K562 (cell line): ENCODE measurements around the gene SEC11A. TPM values are rescaled to one million over a fixed set of nuclear protein-coding genes. Genes with fewer than 3 reads are reported as not detected.
A peak's percentile ranks its signal among the peaks of the same experiment; 100 is the strongest.

Experiments
- ASH1L ChIP-seq: fragments of 450-650 bp; IDR thresholded peaks from 2 replicates; pipeline ENCODE4 v1.6.1; 2018; ENCODE audit warnings: borderline replicate concordance, mild to moderate bottlenecking, low read depth; ENCODE audit not compliant: partially characterized antibody
- CBX5 ChIP-seq: IDR thresholded peaks from 2 replicates; pipeline ENCODE4 v1.6.1; 2014; ENCODE audit warnings: low read depth, borderline replicate concordance
- ELF2 ChIP-seq: fragments of 250-450 bp; sonication (Bioruptor Pico); IDR thresholded peaks from 2 replicates; pipeline ENCODE4 v1.5.0; 2021; ENCODE audit warnings: mild to moderate bottlenecking
- JUN ChIP-seq, 2 experiments: sonication (generic) in 1 of 2; formaldehyde crosslinking in 1 of 2; IDR thresholded peaks; 2 replicates each; pipeline versions ENCODE4 v1.6.1 to v1.8.0; 2012 to 2022; ENCODE audit warnings: borderline replicate concordance in 2 of 2, mild to moderate bottlenecking in 2 of 2, improper control_type of control experiment in 1 of 2, low read depth in 1 of 2, low read length in 1 of 2, missing genetic modification reagents in 1 of 2
- KLF16 ChIP-seq: IDR thresholded peaks from 2 replicates; pipeline ENCODE4 v1.6.1; 2016; ENCODE audit warnings: antibody characterized with exemption
- PCBP1 ChIP-seq: fragments of 200-400 bp; formaldehyde crosslinking; IDR thresholded peaks from 2 replicates; pipeline ENCODE4 v1.6.1; 2018; ENCODE audit warnings: mild to moderate bottlenecking, low read depth, low read length; ENCODE audit not compliant: poor library complexity, severe bottlenecking
- SAP30 ChIP-seq: fragments of 200-600 bp; sonication (generic); IDR thresholded peaks from 2 replicates; pipeline ENCODE4 v1.6.1; 2012; ENCODE audit warnings: borderline replicate concordance, low read depth, mild to moderate bottlenecking, moderate library complexity, low read length, control low read depth, inconsistent platforms; ENCODE audit not compliant: insufficient read depth, poor library complexity, severe bottlenecking
- SIRT6 ChIP-seq: IDR thresholded peaks from one replicate; pipeline ENCODE4 v1.6.1; 2012; ENCODE audit warnings: low read depth, mild to moderate bottlenecking, control low read depth, inconsistent platforms, low read length, moderate library complexity
- SMAD1 ChIP-seq: fragments of 150-350 bp; IDR thresholded peaks from 2 replicates; pipeline ENCODE4 v1.6.1; 2014; ENCODE audit warnings: low read length, low read depth; ENCODE audit not compliant: partially characterized antibody
- XRCC5 ChIP-seq: fragments of 200-400 bp; formaldehyde crosslinking; IDR thresholded peaks from 2 replicates; pipeline ENCODE4 v1.6.1; 2017; ENCODE audit warnings: low read depth, mild to moderate bottlenecking, low read length
- ZNF232 ChIP-seq: sonication (generic); formaldehyde crosslinking; IDR thresholded peaks from 2 replicates; pipeline ENCODE4 v1.8.0; 2022; ENCODE audit warnings: mild to moderate bottlenecking, missing genetic modification reagents
- ZNF445 ChIP-seq: fragments of 250-450 bp; sonication (Bioruptor Pico); IDR thresholded peaks from 2 replicates; pipeline ENCODE4 v1.4.0; 2020; ENCODE audit warnings: low read depth, mild to moderate bottlenecking, moderate library complexity
- ZNF778 ChIP-seq: fragments of 450-650 bp; formaldehyde crosslinking; IDR thresholded peaks from 2 replicates; pipeline ENCODE4 v1.4.0; 2020; ENCODE audit warnings: mild to moderate bottlenecking, moderate library complexity
- polyA plus RNA-seq, 8 experiments: library from polyadenylated mRNA; depleted of rRNA in 4 of 8; stranded (reverse) in 5 of 8; unstranded in 3 of 8; fragments of >200 nt; fragmentation: Nextera tagmentation in 2 of 8; fragmentation: Illumina TruSeq in 1 of 8; extraction: Ambion mirVana in 2 of 8; extraction: Trizol in 1 of 8; gene quantifications; 2 replicates each; pipeline versions ENCODE4 v1.2.1 to v1.2.3, GENCODE V29; 2011 to 2014; ENCODE audit warnings: inconsistent platforms in 1 of 8, missing spikeins in 1 of 8
- total RNA-seq, 7 experiments: library from RNA; depleted of rRNA in 6 of 7; stranded (reverse); fragments of >200 nt in 6 of 7; fragmentation: Illumina TruSeq in 2 of 7; extraction: Trizol in 2 of 7; gene quantifications; 2 replicates each; pipeline versions ENCODE4 v1.2.1 to v1.2.3, GENCODE V29; 2011 to 2021; ENCODE audit warnings: low replicate concordance in 1 of 7
- TF ChIP-seq, protein P1 (sequence below): fragments of 250-450 bp; sonication (Bioruptor Pico); IDR thresholded peaks from 2 replicates; pipeline ENCODE4 v1.4.0; 2020; ENCODE audit warnings: borderline replicate concordance

The SEC11A gene
- total and polyA plus RNA-seq, 9 of the 15 experiments (the other 6 are each of a cell fraction or from before 2014, with no cell fraction given): 175 to 310 (median 229) TPM

DNA sequence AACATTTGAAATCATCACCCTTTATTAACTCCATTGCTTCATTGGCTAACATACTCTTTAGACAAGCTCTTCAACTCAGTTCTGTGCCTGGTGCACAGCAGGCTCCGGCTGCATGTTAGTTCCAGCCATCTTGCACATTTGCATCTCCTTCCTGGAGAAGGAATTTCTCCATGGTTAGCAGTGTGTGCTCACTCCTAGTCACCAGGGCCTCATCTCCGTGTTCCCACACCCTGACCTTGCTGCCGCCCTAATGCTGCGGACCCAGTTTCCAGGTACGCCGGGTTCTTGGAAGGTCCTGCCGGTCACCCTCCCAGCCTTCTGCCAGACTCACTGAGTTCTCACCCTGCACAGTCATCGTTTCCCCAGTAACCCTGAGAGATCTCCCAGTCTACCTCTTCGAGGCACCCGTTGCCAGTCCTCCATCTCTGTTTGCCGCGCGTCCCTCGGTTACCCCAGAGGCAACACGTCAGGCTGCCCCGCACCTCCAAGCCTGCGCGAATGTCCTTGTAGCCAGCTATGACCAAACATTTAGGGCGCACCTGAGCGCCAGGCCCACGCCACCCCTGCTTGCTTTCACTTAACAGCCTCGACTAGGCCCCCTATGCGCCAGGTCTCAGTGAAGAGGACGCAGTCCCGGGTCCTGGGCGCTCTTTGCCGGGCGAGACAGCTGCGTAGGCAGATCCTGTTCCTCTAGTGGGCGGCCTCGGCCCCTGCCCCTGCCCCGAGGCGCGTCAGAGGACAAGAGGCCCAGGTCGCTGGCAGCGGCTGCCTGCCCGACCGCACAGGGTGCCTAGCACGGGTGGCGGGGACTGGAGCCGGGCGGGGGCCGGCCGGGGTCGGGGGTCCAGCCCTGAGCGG, 31.7 kb upstream of the SEC11A start (continued):
- TF ChIP-seq, protein P1, sequence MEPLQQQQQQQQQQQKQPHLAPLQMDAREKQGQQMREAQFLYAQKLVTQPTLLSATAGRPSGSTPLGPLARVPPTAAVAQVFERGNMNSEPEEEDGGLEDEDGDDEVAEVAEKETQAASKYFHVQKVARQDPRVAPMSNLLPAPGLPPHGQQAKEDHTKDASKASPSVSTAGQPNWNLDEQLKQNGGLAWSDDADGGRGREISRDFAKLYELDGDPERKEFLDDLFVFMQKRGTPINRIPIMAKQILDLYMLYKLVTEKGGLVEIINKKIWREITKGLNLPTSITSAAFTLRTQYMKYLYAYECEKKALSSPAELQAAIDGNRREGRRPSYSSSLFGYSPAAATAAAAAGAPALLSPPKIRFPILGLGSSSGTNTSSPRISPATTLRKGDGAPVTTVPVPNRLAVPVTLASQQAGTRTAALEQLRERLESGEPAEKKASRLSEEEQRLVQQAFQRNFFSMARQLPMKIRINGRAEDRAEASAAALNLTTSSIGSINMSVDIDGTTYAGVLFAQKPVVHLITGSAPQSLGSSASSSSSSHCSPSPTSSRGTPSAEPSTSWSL (CRISPR knock-in tag): no peak
- TF ChIP-seq SAP30 (peak; percentile 57), XRCC5 (no peak), CBX5 (no peak), ZNF232 (CRISPR knock-in tag) (no peak), JUN (IDR thresholded peaks at IDR 0.05; ENCODE audit: borderline replicate concordance, low read depth, low read length) (no peak), JUN (CRISPR knock-in tag; IDR thresholded peaks at IDR 0.05; ENCODE audit: borderline replicate concordance) (no peak), PCBP1 (no peak), ZNF445 (no peak), SIRT6 (no peak), KLF16 (no peak), ASH1L (no peak), ELF2 (CRISPR knock-in tag) (no peak), SMAD1 (no peak), ZNF778 (CRISPR knock-in tag) (no peak)
